HK-2 (cell line): Measurements from ENCODE around the gene EDEM1.
"Not testable (repeated sequence)": the region's sequence is repeated elsewhere in the genome, so short reads cannot be mapped to it uniquely, and the experiment has no call there.

Experiments
- DNase-seq: peaks from one replicate; pipeline ENCODE4 v3.0.0-alpha.2; 2018; ENCODE audit not compliant: unreplicated experiment

Gene EDEM1

DNA sequence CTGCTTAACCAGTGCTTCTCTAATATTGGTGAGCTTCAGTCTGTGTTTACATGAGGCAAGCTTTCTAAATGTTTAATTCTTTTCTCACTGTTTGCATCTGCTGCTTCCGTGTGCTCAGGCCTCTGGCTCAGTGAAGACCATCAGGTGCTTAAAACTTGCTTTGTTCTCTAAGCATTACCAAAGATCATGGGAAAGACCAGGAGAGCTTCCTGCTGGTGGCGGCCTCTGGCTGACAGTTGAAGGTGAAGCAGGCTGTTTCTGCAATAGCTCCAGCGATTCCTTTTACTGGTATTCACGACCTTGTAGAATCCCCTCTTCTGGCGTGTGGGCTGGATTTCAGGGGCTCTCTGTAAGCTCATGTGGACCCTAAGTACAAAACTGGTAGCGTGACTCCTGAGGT lies 45.1 kb downstream of the EDEM1 start:
- DNase-seq: no peak

DNA sequence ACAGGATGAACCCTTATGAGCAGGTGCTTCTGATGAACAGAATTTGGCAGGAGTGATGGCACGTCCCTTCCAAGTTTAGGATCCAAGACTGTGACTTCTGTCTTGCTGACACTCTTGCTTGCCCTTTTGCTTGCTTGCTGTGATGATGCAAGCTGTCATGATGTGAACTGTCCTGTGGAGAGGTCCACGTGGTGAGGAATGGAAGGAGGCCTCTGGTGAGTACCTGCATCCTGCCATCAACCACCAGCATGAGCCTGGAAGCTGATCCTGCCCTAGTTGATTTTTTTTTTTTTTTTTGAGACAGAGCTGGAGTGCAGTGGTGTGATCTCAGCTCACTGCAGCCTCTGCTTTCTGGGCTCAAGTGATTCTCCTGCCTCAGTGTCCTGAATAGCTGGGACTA lies 45.5 kb downstream of the EDEM1 start:
- no peak for DNase-seq

DNA sequence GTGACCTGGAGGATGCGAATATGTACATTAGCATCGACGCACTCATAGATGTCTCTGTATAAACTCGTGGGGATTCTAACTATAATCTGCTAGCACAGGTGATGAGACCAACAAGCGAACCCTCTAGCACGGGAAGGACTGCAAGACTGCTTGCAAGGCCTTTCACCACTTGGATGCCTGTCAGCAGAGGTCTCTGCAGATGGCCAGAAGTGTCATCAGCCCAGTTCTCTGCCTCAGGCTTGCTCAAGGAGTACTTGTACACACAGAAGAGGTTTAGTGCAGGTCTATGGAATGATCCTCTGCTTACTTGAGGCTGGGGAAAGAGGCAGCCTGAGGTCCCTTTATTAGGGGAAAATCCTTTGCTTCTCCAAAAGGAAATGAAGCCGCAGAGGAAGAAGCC lies 48.1 kb downstream of the EDEM1 start:
- no peak for DNase-seq

GRCh38 chr3:5238545-5238944 lies 51.0 kb downstream of the EDEM1 start:
- no peak for DNase-seq

GRCh38 chr3:5239602-5240001 lies 52.1 kb downstream of the EDEM1 start:
- DNase-seq: no peak

GRCh38 chr3:5240740-5241139 lies 53.2 kb downstream of the EDEM1 start:
- DNase-seq: no peak

DNA sequence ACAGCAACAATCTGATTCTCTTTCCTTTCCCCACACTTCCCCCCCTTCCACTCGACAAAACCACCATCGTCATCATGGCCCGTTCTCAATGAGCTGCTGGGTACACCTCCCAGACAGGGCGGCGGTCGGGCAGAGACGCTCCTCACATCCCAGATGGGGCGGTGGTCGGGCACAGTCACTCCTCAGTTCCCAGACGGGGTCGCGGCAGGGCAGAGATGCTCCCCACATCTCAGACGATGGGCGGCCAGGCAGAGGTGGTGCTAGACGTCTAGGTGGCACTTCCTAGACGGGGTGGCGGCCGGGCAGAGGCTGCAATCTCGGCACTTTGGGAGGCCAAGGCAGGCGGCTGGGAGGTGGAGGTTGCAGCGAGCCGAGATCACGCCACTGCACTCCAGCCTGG lies 55.3 kb downstream of the EDEM1 start:
- not testable (repeated sequence) for DNase-seq

DNA sequence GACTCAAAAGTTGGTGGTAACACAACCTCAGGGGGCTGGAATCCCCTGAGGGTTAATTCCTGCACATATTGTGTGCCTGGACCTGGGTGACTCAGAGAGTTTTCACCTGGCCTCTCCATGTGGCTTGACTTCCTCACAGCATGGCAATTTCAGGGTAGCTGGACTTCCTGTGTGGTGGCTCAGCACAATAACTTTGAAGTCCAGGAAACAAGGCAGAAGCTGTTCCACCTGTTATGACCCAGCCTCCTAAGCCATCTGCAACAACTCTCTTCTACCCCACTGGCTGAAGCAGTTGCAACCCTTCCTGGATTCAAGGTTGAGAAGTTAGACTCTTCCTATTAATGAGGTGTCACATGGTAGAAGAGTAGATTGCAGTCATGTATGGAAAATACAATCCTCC lies 58.4 kb downstream of the EDEM1 start:
- DNase-seq: no peak

GRCh38 chr3:5248822-5249221 lies 61.3 kb downstream of the EDEM1 start:
- DNase-seq: no peak

GRCh38 chr3:5250467-5251195 lies 63.1 kb downstream of the EDEM1 start:
- no peak for DNase-seq

GRCh38 chr3:5251196-5251583 lies 63.7 kb downstream of the EDEM1 start:
- DNase-seq: no peak

DNA sequence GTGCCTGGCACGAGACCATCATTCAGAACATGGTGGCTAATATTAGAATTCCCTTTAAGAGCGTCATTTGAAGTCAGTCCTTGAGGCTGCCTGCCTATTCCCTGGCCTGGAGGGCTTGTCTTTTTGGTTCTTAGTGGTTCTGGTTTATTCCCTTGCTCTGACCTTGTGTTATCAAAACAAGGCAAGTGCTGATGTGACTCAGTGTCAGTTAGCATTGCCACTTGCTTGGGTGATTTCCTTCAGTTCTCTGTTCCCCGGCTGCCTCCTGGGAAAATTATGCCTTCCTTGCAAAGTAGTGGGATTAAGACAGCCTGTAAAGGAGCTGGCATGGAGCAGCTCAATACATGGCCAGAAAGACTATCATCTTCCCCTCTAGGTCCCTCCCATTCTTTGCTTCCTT lies 64.6 kb downstream of the EDEM1 start:
- no peak for DNase-seq

DNA sequence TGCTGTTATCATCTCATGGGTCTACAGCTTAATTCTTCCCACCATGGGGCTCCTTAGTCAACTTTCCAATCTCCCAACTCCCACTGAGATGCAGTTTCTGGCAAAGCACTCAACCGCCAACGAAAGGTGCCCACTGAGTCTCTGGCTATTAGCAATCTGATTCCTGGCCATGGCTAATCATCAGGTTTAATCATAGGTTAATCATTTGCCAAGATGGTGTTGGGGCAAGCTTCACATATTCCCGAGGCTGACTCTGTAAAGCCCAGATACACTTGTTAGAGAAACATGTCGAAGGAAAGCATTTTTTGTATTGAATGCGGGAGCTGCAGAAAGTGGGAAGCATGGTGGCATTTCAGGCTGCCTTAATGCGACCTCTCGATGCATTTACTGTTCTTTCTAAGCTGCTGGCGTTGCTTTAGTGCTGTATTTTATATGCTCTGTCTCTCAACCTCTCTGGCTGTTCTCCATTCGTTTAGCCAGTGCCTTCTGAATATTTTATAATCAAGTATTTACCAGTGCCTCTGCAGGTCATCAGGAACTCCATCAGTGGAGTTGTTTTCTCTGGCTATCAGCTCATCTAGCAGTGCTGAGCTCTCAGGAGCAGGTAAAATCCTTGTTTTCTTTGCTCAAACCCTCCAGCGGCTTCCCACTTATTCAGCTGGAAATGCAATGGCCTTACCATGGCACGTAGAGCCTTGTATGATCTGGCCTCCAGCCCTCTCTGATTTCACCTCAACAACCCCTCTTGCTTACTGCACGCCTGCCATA lies 67.0 kb downstream of the EDEM1 start:
- no peak for DNase-seq

- DNase-seq: no peak
Observed at GRCh38 chr3:5255404-5256344, 68.2 kb downstream of the EDEM1 start.

- DNase-seq: no peak
Observed at GRCh38 chr3:5258526-5258925, 71.0 kb downstream of the EDEM1 start.

- no peak for DNase-seq
Observed at GRCh38 chr3:5260992-5261501, 73.5 kb downstream of the EDEM1 start.

- DNase-seq: no peak
Observed at GRCh38 chr3:5262507-5262906, 75.0 kb downstream of the EDEM1 start.

DNA sequence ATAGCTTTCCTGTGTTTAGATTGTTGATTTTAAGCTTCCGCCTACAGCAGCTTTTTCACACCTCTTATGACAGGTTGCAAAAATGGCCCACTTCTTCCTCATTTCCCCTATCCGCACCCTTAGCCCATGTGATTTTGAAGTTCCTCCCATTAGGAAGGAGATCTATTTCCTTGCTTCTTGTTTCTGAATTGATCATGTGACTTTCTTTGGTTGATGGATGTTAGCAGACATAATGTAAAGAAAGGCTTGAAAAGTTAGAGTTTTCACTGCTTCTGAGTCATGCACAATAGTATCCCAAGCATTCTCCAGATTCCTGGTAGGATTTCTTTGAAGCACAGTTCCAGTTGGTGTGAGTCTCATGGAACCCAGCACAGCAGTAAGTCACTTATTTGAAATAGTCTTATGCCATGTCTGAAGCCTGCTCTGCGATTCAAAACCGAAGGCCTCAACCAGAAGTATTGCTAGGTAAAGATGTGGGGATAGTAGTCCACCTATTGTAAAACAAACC lies 76.6 kb downstream of the EDEM1 start:
- no peak for DNase-seq

GRCh38 chr3:5264896-5265770 lies 77.6 kb downstream of the EDEM1 start:
- DNase-seq: no peak

DNA sequence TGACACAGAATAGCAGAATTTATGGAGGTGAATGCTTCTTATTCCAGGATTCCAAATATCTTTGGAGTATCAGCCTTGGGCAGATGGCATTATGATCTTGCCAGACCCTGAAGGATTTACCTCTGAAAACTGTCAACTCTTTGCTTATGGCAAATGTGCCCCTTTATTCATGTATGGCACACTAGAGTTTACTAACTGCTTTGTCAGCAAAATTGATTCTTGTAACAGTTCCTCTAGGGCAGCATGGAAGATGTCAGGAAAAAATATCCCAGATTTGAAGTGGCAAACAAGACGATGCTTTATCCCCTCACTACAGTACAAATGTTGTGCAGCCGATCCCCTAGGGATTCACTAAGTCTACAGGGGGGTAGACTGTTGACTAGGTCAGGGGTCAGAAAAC lies 79.7 kb downstream of the EDEM1 start:
- no peak for DNase-seq

DNA sequence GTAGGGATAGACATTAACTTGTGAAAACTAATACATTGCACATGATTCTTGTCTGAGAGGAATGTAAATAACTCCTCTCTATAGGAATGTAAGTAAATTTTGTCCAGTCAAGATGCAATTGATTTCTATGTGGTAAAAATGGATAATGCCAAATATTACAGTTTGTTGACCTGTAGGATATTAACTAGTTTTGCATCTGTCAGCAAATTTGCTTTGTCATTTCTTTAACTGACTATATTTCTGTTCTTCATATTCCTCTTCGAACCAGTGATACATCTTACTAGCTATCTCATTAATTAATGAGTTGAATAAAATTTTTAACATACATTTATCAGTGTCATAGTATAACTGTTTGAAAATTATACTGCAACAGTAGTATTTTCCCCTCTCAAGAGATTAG lies 80.4 kb downstream of the EDEM1 start:
- no peak for DNase-seq
